ENCODE results near the gene DBP. TPM values are rescaled to one million over a fixed set of nuclear protein-coding genes. Genes with fewer than 3 reads are reported as not detected.
A peak's percentile ranks its signal among the peaks of the same experiment; 100 is the strongest.

DBP gene
- total and polyA plus RNA-seq, 2 of the 13 experiments (the other 11 are each of a cell fraction or from before 2014, with no cell fraction given) = 1.7 to 5.8 TPM

DNA sequence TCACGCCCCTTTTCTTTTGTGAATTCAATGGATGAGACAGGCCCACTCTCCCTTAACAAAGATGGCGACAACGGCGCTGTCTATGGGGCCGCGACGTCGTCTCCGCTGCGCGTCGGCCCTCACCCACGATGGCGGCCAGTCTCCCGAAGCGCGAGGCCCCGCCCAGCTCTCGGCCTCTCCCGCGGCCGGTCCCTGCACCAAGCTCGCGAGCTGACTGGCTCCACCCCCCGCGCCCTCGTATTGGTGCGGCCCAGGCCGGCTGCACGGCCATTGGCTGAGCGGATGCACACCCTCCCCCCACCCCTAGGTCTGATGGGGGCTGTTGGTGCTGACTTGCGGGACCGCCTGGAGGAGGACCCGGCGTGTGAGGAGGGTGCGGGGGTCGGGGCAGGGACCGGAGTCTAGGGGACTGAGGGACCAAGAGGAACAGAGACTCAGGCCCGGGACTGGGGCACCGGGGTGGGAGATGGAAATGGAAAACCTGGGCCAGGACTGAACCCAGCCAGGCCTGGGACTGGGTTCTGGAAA, 13.0 kb downstream of the DBP start (continued):
- TF ChIP-seq RBAK (CRISPR knock-in tag; IDR thresholded peaks at IDR 0.05) = no peak
- TF ChIP-seq, protein P1, sequence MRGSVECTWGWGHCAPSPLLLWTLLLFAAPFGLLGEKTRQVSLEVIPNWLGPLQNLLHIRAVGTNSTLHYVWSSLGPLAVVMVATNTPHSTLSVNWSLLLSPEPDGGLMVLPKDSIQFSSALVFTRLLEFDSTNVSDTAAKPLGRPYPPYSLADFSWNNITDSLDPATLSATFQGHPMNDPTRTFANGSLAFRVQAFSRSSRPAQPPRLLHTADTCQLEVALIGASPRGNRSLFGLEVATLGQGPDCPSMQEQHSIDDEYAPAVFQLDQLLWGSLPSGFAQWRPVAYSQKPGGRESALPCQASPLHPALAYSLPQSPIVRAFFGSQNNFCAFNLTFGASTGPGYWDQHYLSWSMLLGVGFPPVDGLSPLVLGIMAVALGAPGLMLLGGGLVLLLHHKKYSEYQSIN (CRISPR knock-in tag; IDR thresholded peaks at IDR 0.05; ENCODE audit: borderline replicate concordance) = no peak
- no peak for TF ChIP-seq BORCS8-MEF2B (CRISPR knock-in tag; IDR thresholded peaks at IDR 0.05)
- no peak for TF ChIP-seq KMT2A (CRISPR knock-in tag; IDR thresholded peaks at IDR 0.05)
- peak; percentile 38; the same call in 1 of the 2 replicates for TF ChIP-seq CREM (IDR thresholded peaks at IDR 0.05)
- no peak for TF ChIP-seq CREM (CRISPR knock-in tag; IDR thresholded peaks at IDR 0.05)
- TF ChIP-seq, protein P2, sequence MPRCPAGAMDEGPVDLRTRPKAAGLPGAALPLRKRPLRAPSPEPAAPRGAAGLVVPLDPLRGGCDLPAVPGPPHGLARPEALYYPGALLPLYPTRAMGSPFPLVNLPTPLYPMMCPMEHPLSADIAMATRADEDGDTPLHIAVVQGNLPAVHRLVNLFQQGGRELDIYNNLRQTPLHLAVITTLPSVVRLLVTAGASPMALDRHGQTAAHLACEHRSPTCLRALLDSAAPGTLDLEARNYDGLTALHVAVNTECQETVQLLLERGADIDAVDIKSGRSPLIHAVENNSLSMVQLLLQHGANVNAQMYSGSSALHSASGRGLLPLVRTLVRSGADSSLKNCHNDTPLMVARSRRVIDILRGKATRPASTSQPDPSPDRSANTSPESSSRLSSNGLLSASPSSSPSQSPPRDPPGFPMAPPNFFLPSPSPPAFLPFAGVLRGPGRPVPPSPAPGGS (CRISPR knock-in tag; IDR thresholded peaks at IDR 0.05) = no peak
- TF ChIP-seq, protein P3, sequence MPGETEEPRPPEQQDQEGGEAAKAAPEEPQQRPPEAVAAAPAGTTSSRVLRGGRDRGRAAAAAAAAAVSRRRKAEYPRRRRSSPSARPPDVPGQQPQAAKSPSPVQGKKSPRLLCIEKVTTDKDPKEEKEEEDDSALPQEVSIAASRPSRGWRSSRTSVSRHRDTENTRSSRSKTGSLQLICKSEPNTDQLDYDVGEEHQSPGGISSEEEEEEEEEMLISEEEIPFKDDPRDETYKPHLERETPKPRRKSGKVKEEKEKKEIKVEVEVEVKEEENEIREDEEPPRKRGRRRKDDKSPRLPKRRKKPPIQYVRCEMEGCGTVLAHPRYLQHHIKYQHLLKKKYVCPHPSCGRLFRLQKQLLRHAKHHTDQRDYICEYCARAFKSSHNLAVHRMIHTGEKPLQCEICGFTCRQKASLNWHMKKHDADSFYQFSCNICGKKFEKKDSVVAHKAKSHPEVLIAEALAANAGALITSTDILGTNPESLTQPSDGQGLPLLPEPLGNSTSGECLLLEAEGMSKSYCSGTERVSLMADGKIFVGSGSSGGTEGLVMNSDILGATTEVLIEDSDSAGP (CRISPR knock-in tag; IDR thresholded peaks at IDR 0.05; ENCODE audit: borderline replicate concordance) = peak; percentile 54; the same call in 1 of the 2 replicates
- no peak for TF ChIP-seq ZC3H4 (CRISPR knock-in tag; IDR thresholded peaks at IDR 0.05; ENCODE audit: borderline replicate concordance)
- no peak for TF ChIP-seq HIVEP1 (CRISPR knock-in tag; IDR thresholded peaks at IDR 0.05)
- no peak for TF ChIP-seq ZNF205 (CRISPR knock-in tag; IDR thresholded peaks at IDR 0.05)
- TF ChIP-seq, protein P4, sequence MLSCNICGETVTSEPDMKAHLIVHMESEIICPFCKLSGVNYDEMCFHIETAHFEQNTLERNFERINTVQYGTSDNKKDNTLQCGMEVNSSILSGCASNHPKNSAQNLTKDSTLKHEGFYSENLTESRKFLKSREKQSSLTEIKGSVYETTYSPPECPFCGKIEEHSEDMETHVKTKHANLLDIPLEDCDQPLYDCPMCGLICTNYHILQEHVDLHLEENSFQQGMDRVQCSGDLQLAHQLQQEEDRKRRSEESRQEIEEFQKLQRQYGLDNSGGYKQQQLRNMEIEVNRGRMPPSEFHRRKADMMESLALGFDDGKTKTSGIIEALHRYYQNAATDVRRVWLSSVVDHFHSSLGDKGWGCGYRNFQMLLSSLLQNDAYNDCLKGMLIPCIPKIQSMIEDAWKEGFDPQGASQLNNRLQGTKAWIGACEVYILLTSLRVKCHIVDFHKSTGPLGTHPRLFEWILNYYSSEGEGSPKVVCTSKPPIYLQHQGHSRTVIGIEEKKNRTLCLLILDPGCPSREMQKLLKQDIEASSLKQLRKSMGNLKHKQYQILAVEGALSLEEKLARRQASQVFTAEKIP (CRISPR knock-in tag; IDR thresholded peaks at IDR 0.05; ENCODE audit: borderline replicate concordance) = no peak
- TF ChIP-seq, protein P5, sequence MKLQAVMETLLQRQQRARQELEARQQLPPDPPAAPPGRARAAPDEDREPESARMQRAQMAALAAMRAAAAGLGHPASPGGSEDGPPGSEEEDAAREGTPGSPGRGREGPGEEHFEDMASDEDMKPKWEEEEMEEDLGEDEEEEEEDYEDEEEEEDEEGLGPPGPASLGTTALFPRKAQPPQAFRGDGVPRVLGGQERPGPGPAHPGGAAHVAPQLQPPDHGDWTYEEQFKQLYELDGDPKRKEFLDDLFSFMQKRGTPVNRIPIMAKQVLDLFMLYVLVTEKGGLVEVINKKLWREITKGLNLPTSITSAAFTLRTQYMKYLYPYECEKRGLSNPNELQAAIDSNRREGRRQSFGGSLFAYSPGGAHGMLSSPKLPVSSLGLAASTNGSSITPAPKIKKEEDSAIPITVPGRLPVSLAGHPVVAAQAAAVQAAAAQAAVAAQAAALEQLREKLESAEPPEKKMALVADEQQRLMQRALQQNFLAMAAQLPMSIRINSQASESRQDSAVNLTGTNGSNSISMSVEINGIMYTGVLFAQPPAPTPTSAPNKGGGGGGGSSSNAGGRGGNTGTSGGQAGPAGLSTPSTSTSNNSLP (IDR thresholded peaks at IDR 0.05; ENCODE audit: low read depth, low read length) = no peak
- 0 out of 4 replicates have a peak, but pooled peaks of 1 of the 2 experiments have one; percentile 9 for TF ChIP-seq EP300 (IDR thresholded peaks at IDR 0.05; ENCODE audit: low read depth in 2 of 2, low read length in 2 of 2)
- TF ChIP-seq EP300 (CRISPR knock-in tag; IDR thresholded peaks at IDR 0.05; ENCODE audit: borderline replicate concordance) = no peak
- no peak for TF ChIP-seq PTBP1 (IDR thresholded peaks at IDR 0.05; ENCODE audit: low read depth, low read length, poor library complexity, severe bottlenecking)
- TF ChIP-seq SMAD1 (CRISPR knock-in tag; IDR thresholded peaks at IDR 0.05; ENCODE audit: borderline replicate concordance, low read depth) = no peak
- TF ChIP-seq TRIM24 (CRISPR knock-in tag; IDR thresholded peaks at IDR 0.05) = no peak
- TF ChIP-seq EEA1 (CRISPR knock-in tag; IDR thresholded peaks at IDR 0.05; ENCODE audit: borderline replicate concordance) = no peak
- no peak for TF ChIP-seq ZNF569 (CRISPR knock-in tag; IDR thresholded peaks at IDR 0.05; ENCODE audit: borderline replicate concordance)
- peak; percentile 68; the same call in 1 of the 2 replicates for TF ChIP-seq CHD2 (IDR thresholded peaks at IDR 0.05; ENCODE audit: low read depth, low read length)
- TF ChIP-seq PITX1 (CRISPR knock-in tag; IDR thresholded peaks at IDR 0.05) = no peak
- no peak for TF ChIP-seq ZBTB20 (CRISPR knock-in tag; IDR thresholded peaks at IDR 0.05; ENCODE audit: borderline replicate concordance, low read depth)

Data from HepG2 (cell line).